Stimulated activated CD8-positive, alpha-beta memory T cell treated with anti-CD3 and anti-CD28 coated beads, Interleukin-12 subunit alpha, Interleukin-12 subunit beta, amount 100 ng/mL, for 1 hour (primary cell): ENCODE measurements around the gene OR2S2.

Experiments
- DNase-seq: peaks from one replicate; pipeline ENCODE4 v3.0.0-alpha.2; 2020; ENCODE audit warnings: low read depth

The OR2S2 gene

DNA sequence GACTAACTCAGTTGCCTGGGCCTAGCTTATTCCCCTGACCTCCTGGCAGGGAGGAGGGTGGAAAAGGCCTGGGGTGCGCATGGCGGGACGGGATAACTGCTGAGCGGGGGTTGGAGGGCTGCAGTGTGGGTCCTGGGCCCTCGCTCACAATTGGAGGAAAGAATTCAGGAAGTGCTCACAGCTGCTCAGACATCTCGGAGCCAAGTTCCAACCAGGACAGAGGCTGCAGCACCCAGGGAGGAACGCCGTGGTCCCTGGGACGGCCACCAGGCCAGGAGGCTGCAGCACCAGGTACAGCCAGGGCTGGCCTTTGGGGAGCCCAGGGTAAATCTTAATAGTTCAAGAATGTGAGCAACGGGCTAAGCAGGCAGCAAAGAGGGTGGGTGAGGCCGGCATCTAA lies 48.7 kb downstream of the OR2S2 start, which contains the start of gene SPAAR:
Gene SPAAR, plus strand, starts transcription at position 217 of the 400 bp plus-strand sequence. CDS start 974 bp downstream, outside the sequence.
- no peak for DNase-seq

DNA sequence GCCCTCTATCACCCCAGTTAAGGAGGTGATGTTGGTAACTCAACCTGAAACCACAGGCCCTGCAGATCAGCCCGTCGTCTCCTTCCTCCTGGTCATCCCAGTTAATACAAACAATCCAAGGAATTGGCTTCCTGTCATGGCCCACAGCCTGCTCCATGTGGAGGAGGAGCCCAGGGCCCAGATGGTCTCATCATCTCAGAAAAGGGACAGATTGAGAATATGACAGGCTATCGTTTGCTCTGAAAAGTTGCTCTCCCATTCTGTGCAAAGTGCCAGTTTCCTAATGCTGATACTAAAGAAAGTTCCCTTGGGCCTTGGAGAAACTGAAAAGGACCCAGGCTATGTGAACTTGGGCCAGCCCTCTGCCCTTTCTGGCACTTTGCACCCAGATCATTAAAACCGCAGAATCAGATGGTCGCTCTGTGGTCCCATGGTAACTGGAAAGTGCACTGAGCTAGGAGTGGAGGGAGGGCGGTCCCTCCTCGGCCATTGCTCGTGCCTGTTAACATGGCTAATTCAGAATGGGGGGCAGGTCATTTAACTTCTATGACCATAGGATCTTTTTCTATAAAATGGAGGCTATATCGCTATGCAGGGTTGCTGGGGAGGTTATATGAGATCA lies 49.3 kb downstream of the OR2S2 start:
- DNase-seq = no peak

DNA sequence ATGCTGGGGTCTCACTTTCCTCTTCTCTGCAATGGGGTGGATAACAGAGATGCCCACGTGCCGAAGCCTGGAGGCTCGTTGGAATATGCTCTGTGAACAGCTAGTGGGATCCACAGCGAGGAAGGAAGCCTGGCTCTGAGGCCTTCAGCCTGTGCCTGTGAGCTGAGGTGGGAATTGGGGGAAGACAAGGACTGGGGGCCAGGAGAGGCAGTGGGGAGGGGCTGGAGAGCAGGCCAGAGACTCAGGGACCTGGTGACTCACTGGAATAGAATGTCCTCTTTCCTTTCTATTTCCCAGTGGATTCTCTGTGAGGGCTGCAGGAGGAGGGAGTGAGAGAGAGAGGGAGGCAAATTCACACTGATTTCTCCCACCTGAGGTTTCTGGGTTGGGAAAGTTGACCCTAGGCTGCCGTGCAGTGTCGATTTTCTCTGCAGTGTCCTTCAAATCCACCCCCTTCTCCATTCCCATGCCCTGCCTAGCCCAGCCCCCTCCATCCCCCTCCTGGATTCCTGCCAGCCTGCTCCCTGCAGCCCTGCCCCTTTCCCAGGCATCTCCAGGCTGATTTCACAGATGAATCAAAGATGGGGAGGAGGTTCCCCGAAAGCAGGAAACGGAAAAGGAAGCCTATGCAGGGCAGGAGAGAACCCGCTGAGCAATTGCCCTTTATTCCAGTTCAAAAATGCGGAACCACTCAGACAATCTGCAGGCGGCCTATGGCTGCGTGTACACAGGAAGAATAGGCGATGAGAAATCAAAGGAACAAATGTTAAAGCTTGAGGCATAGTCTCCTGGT lies 50.0 kb downstream of the OR2S2 start:
- DNase-seq = no peak
